HUES48 (cell line): ENCODE results near the gene TRIL.

Source experiments
- H3K27ac ChIP-seq: one replicate; pipeline ENCODE4 v1.7.0; 2013; ENCODE audit warnings: low read depth, low read length, inconsistent platforms
- H3K27me3 ChIP-seq: 2 replicates; pipeline ENCODE4 v1.6.1; 2013; ENCODE audit warnings: mild to moderate bottlenecking, low read length; ENCODE audit not compliant: control insufficient read depth, insufficient read depth
- H3K36me3 ChIP-seq: 2 replicates; pipeline ENCODE4 v1.6.1; 2013; ENCODE audit warnings: low read length; ENCODE audit not compliant: control insufficient read depth, insufficient read depth
- H3K4me1 ChIP-seq: 2 replicates; pipeline ENCODE4 v1.6.1; 2013; ENCODE audit warnings: mild to moderate bottlenecking, low read length; ENCODE audit not compliant: control insufficient read depth, insufficient read depth
- H3K4me3 ChIP-seq: 2 replicates; pipeline ENCODE4 v1.5.1; 2013; ENCODE audit warnings: mild to moderate bottlenecking, low read depth, low read length
- H3K9ac ChIP-seq: 2 replicates; pipeline ENCODE4 v1.6.1; 2013; ENCODE audit warnings: mild to moderate bottlenecking, low read depth, low read length, moderate library complexity
- H3K9me3 ChIP-seq: 2 replicates; pipeline ENCODE4 v1.6.1; 2013; ENCODE audit warnings: low read length; ENCODE audit not compliant: control insufficient read depth, insufficient read depth

TRIL gene

GRCh38 chr7:28993371-28993770 lies 35.2 kb upstream of the TRIL start:
- H3K27ac ChIP-seq, result no peak overlapping the region
- no peak overlapping the region for H3K4me3 ChIP-seq
- H3K9me3 ChIP-seq, result no peaks in the 10 kb centered on the region
- no peaks in the 10 kb centered on the region for H3K36me3 ChIP-seq
- H3K9ac ChIP-seq, result no peak overlapping the region
- no peaks in the 10 kb centered on the region for H3K27me3 ChIP-seq
- peaks cover 13% of the 10 kb centered on the region; the same call in 1 of the 2 replicates for H3K4me1 ChIP-seq

GRCh38 chr7:28992798-28993197 lies 34.7 kb upstream of the TRIL start:
- Histone ChIP-seq H3K27me3 (no peaks in the 10 kb centered on the region), H3K27ac (no peak overlapping the region), H3K36me3 (no peaks in the 10 kb centered on the region), H3K4me1 (peaks cover 7% of the 10 kb centered on the region; the same call in 1 of the 2 replicates), H3K9me3 (no peaks in the 10 kb centered on the region), H3K9ac (no peak overlapping the region), H3K4me3 (no peak overlapping the region)

- Histone ChIP-seq H3K27me3 (no peaks in the 10 kb centered on the region), H3K9me3 (no peaks in the 10 kb centered on the region), H3K4me3 (no peak overlapping the region), H3K4me1 (0 out of 2 replicates have a peak, but pooled peaks cover 9% of the 10 kb centered on the region), H3K36me3 (no peaks in the 10 kb centered on the region), H3K9ac (no peak overlapping the region), H3K27ac (no peak overlapping the region)
Observed at GRCh38 chr7:28990200-28990960, 32.2 kb upstream of the TRIL start.

GRCh38 chr7:28989211-28989980 lies 31.3 kb upstream of the TRIL start:
- Histone ChIP-seq H3K4me1 (peaks cover 16% of the 10 kb centered on the region), H3K9ac (no peak overlapping the region), H3K27ac (no peak overlapping the region), H3K36me3 (no peaks in the 10 kb centered on the region), H3K27me3 (no peaks in the 10 kb centered on the region), H3K9me3 (no peaks in the 10 kb centered on the region), H3K4me3 (no peak overlapping the region)

GRCh38 chr7:28988810-28989209 lies 30.7 kb upstream of the TRIL start:
- H3K4me3 ChIP-seq, result no peak overlapping the region
- peaks cover 20% of the 10 kb centered on the region for H3K4me1 ChIP-seq
- H3K36me3 ChIP-seq, result no peaks in the 10 kb centered on the region
- no peak overlapping the region for H3K27ac ChIP-seq
- no peaks in the 10 kb centered on the region for H3K9me3 ChIP-seq
- no peak overlapping the region for H3K9ac ChIP-seq
- H3K27me3 ChIP-seq, result no peaks in the 10 kb centered on the region

- Histone ChIP-seq H3K4me3 (no peak overlapping the region), H3K27me3 (no peaks in the 10 kb centered on the region), H3K9ac (no peak overlapping the region), H3K27ac (no peak overlapping the region), H3K9me3 (no peaks in the 10 kb centered on the region), H3K36me3 (no peaks in the 10 kb centered on the region), H3K4me1 (peaks cover 20% of the 10 kb centered on the region)
Observed at GRCh38 chr7:28988091-28988490, 30.0 kb upstream of the TRIL start.

- Histone ChIP-seq H3K27ac (no peak overlapping the region), H3K9ac (no peak overlapping the region), H3K9me3 (no peaks in the 10 kb centered on the region), H3K4me3 (no peak overlapping the region), H3K36me3 (no peaks in the 10 kb centered on the region), H3K4me1 (peaks cover 20% of the 10 kb centered on the region), H3K27me3 (no peaks in the 10 kb centered on the region)
Observed at GRCh38 chr7:28986765-28987110, 28.6 kb upstream of the TRIL start.

GRCh38 chr7:28986028-28986764 lies 28.1 kb upstream of the TRIL start:
- Histone ChIP-seq H3K9me3 (no peaks in the 10 kb centered on the region), H3K9ac (no peak overlapping the region), H3K27ac (no peak overlapping the region), H3K36me3 (no peaks in the 10 kb centered on the region), H3K27me3 (no peaks in the 10 kb centered on the region), H3K4me1 (peaks cover 20% of the 10 kb centered on the region), H3K4me3 (no peak overlapping the region)

GRCh38 chr7:28984631-28985030 lies 26.5 kb upstream of the TRIL start:
- Histone ChIP-seq H3K27ac (peak overlapping the region; percentile 88), H3K9me3 (no peaks in the 10 kb centered on the region), H3K9ac (no peak overlapping the region; the same call in 1 of the 2 replicates), H3K4me1 (peaks cover 24% of the 10 kb centered on the region), H3K27me3 (no peaks in the 10 kb centered on the region), H3K4me3 (no peak overlapping the region), H3K36me3 (no peaks in the 10 kb centered on the region)

GRCh38 chr7:28984217-28984616 lies 26.1 kb upstream of the TRIL start:
- H3K27me3 ChIP-seq, result no peaks in the 10 kb centered on the region
- H3K4me3 ChIP-seq, result no peak overlapping the region
- H3K9me3 ChIP-seq, result no peaks in the 10 kb centered on the region
- peaks cover 29% of the 10 kb centered on the region for H3K4me1 ChIP-seq
- H3K9ac ChIP-seq, result no peak overlapping the region; the same call in 1 of the 2 replicates
- H3K27ac ChIP-seq, result peak overlapping the region; percentile 88
- no peaks in the 10 kb centered on the region for H3K36me3 ChIP-seq
